K562 (cell line): ENCODE measurements around the gene TP53BP2. TPM values are rescaled to one million over a fixed set of nuclear protein-coding genes. Genes with fewer than 3 reads are reported as not detected.
A peak's percentile ranks its signal among the peaks of the same experiment; 100 is the strongest.

Experiments used
- CC2D1A ChIP-seq: fragments of 450-650 bp; IDR thresholded peaks from 2 replicates; pipeline ENCODE4 v1.6.1; 2017; ENCODE audit warnings: mild to moderate bottlenecking
- ETS2 ChIP-seq: IDR thresholded peaks from 2 replicates; pipeline ENCODE4 v1.6.1; 2016; ENCODE audit warnings: borderline replicate concordance, missing genetic modification characterization, mild to moderate bottlenecking, moderate library complexity, missing compliant biosample characterization; ENCODE audit not compliant: poor library complexity, severe bottlenecking
- ETV1 ChIP-seq: fragments of 450-650 bp; conservative IDR thresholded peaks from 2 replicates; pipeline ENCODE4 v1.6.1; 2016; ENCODE audit warnings: missing genetic modification characterization, control low read depth, low read depth, missing compliant biosample characterization
- GATAD2A ChIP-seq: fragments of 450-650 bp; IDR thresholded peaks from 2 replicates; pipeline ENCODE4 v1.6.1; 2017
- GATAD2B ChIP-seq: fragments of 450-650 bp; IDR thresholded peaks from 2 replicates; pipeline ENCODE4 v1.6.1; 2017; ENCODE audit warnings: mild to moderate bottlenecking, borderline replicate concordance
- GTF2A2 ChIP-seq: IDR thresholded peaks from 2 replicates; pipeline ENCODE4 v1.6.1; 2016; ENCODE audit warnings: mild to moderate bottlenecking, missing genetic modification characterization, missing compliant biosample characterization
- HDAC1 ChIP-seq, 2 experiments: fragments of 450-650 bp; IDR thresholded peaks; 2 replicates each; pipeline ENCODE4 v1.6.1; 2016 to 2017; ENCODE audit warnings: inconsistent platforms in 1 of 2, mild to moderate bottlenecking in 1 of 2, moderate library complexity in 1 of 2
- HNRNPL ChIP-seq: fragments of 200-400 bp; formaldehyde crosslinking; IDR thresholded peaks from 2 replicates; pipeline ENCODE4 v1.6.1; 2017; ENCODE audit warnings: low read depth, mild to moderate bottlenecking, low read length
- MLX ChIP-seq, 2 experiments: fragments of 450-650 bp in 1 of 2; sonication (generic) in 1 of 2; formaldehyde crosslinking; conservative IDR thresholded peaks; 2 replicates each; pipeline versions ENCODE4 v1.4.0 to v1.8.1; 2020 to 2022; ENCODE audit warnings: mild to moderate bottlenecking in 1 of 2, missing genetic modification reagents in 1 of 2
- MTA3 ChIP-seq: fragments of 450-650 bp; formaldehyde crosslinking; IDR thresholded peaks from 2 replicates; pipeline ENCODE4 v1.6.1; 2017; ENCODE audit warnings: mild to moderate bottlenecking, borderline replicate concordance
- MYNN ChIP-seq, 2 experiments: sonication (generic); formaldehyde crosslinking in 1 of 2; IDR thresholded peaks; 2 replicates each; pipeline versions ENCODE4 v1.5.0 to v1.6.1; 2016 to 2020; ENCODE audit warnings: antibody characterized with exemption in 1 of 2, missing genetic modification reagents in 1 of 2
- NR1H2 ChIP-seq: sonication (generic); formaldehyde crosslinking; IDR thresholded peaks from 2 replicates; pipeline ENCODE4 v1.4.0; 2020; ENCODE audit warnings: mild to moderate bottlenecking, missing genetic modification reagents
- SAFB2 ChIP-seq: fragments of 200-400 bp; formaldehyde crosslinking; IDR thresholded peaks from 2 replicates; pipeline ENCODE4 v1.6.1; 2018; ENCODE audit warnings: borderline replicate concordance, low read length, low read depth, moderate library complexity; ENCODE audit not compliant: severe bottlenecking
- SNIP1 ChIP-seq: fragments of 450-650 bp; IDR thresholded peaks from 2 replicates; pipeline ENCODE4 v1.7.1; 2017; ENCODE audit warnings: low read depth, mild to moderate bottlenecking
- STAG1 ChIP-seq: sonication (generic); formaldehyde crosslinking; IDR thresholded peaks from 2 replicates; pipeline ENCODE4 v1.5.0; 2020; ENCODE audit warnings: missing genetic modification reagents, borderline replicate concordance
- THAP7 ChIP-seq: fragments of 250-450 bp; sonication (Bioruptor Pico); IDR thresholded peaks from 2 replicates; pipeline ENCODE4 v1.5.0; 2021
- U2AF1 ChIP-seq: fragments of 200-400 bp; formaldehyde crosslinking; optimal IDR thresholded peaks from 2 replicates; pipeline ENCODE3; 2017; ENCODE audit warnings: mild to moderate bottlenecking, low read depth, low read length, moderate library complexity
- ZBTB17 ChIP-seq: fragments of 450-650 bp; formaldehyde crosslinking; IDR thresholded peaks from 2 replicates; pipeline ENCODE4 v1.4.0; 2020; ENCODE audit warnings: mild to moderate bottlenecking
- polyA plus RNA-seq, 8 experiments: library from polyadenylated mRNA; depleted of rRNA in 4 of 8; stranded (reverse) in 5 of 8; unstranded in 3 of 8; fragments of >200 nt; fragmentation: Nextera tagmentation in 2 of 8; fragmentation: Illumina TruSeq in 1 of 8; extraction: Ambion mirVana in 2 of 8; extraction: Trizol in 1 of 8; gene quantifications; 2 replicates each; pipeline versions ENCODE4 v1.2.1 to v1.2.3, GENCODE V29; 2011 to 2014; ENCODE audit warnings: inconsistent platforms in 1 of 8, missing spikeins in 1 of 8
- total RNA-seq, 7 experiments: library from RNA; depleted of rRNA in 6 of 7; stranded (reverse); fragments of >200 nt in 6 of 7; fragmentation: Illumina TruSeq in 2 of 7; extraction: Trizol in 2 of 7; gene quantifications; 2 replicates each; pipeline versions ENCODE4 v1.2.1 to v1.2.3, GENCODE V29; 2011 to 2021; ENCODE audit warnings: low replicate concordance in 1 of 7
- TF ChIP-seq, protein P1 (sequence below): fragments of 450-650 bp; IDR thresholded peaks from 2 replicates; pipeline ENCODE4 v1.6.1; 2016; ENCODE audit warnings: low read depth, mild to moderate bottlenecking, moderate library complexity

TP53BP2 gene
- total and polyA plus RNA-seq, 9 of the 15 experiments (the other 6 are each of a cell fraction or from before 2014, with no cell fraction given), result 17.0 to 69.6 (median 40.1) TPM

- TF ChIP-seq ETV1 (tag) (0 out of 2 replicates have a peak, but pooled peaks have one; percentile 18), U2AF1 (peak; percentile 82), HDAC1 (IDR thresholded peaks at IDR 0.05) (peak in 1 of 2 experiments; percentile 25; a peak in 1 of 4 replicates), HNRNPL (0 out of 2 replicates have a peak, but pooled peaks have one; percentile 13), ZBTB17 (CRISPR knock-in tag) (0 out of 2 replicates have a peak, but pooled peaks have one; percentile 20), SNIP1 (peak; percentile 89), NR1H2 (CRISPR knock-in tag) (0 out of 2 replicates have a peak, but pooled peaks have one; percentile 45), THAP7 (CRISPR knock-in tag) (peak; percentile 35; the same call in 1 of the 2 replicates), MYNN (IDR thresholded peaks at IDR 0.05) (peak; percentile 9; the same call in 1 of the 2 replicates), MYNN (CRISPR knock-in tag; IDR thresholded peaks at IDR 0.05) (no peak), GTF2A2 (tag) (peak; percentile 58; the same call in 1 of the 2 replicates), GATAD2A (peak; percentile 83; the same call in 1 of the 2 replicates), CC2D1A (no peak), GATAD2B (peak; percentile 61; the same call in 1 of the 2 replicates), MLX (CRISPR knock-in tag; conservative IDR thresholded peaks at IDR 0.05) (0 out of 4 replicates have a peak, but pooled peaks of 1 of the 2 experiments have one; percentile 18), ETS2 (tag) (peak; percentile 59), STAG1 (CRISPR knock-in tag) (peak; percentile 51; the same call in 1 of the 2 replicates), SAFB2 (no peak), MTA3 (peak; percentile 43; the same call in 1 of the 2 replicates)
- TF ChIP-seq, protein P1, sequence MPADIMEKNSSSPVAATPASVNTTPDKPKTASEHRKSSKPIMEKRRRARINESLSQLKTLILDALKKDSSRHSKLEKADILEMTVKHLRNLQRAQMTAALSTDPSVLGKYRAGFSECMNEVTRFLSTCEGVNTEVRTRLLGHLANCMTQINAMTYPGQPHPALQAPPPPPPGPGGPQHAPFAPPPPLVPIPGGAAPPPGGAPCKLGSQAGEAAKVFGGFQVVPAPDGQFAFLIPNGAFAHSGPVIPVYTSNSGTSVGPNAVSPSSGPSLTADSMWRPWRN, result 0 out of 2 replicates have a peak, but pooled peaks have one; percentile 11
Observed at GRCh38 chr1:223845037-223845809, 524 bp downstream of the TP53BP2 start (continued).
